HG02623 (cell line): ENCODE measurements around the gene TRIM50.
"Not testable (repeated sequence)": the region's sequence is repeated elsewhere in the genome, so short reads cannot be mapped to it uniquely, and the experiment has no call there.

Experiments used
- ATAC-seq: cut with Tn5 transposase; IDR thresholded peaks from one replicate; pipeline ENCODE4 v1.9.1; 2021; ENCODE audit warnings: moderate library complexity; ENCODE audit not compliant: unreplicated experiment

The TRIM50 gene

GRCh38 chr7:73327922-73328321 is at the start of gene TRIM50, which contains the start of gene FKBP6:
Gene TRIM50, minus strand, starts transcription at chr7:73328082. Its CDS starts 3,295 bp downstream, at chr7:73324787.
Gene FKBP6, plus strand, starts transcription at chr7:73328161. Its CDS starts 268 bp downstream, at chr7:73328429.
- ATAC-seq: not testable (repeated sequence)

GRCh38 chr7:73376671-73377412 is 49.0 kb upstream of the TRIM50 start:
- ATAC-seq: no peak

- not testable (repeated sequence) for ATAC-seq
Observed at GRCh38 chr7:73376262-73376661, 48.4 kb upstream of the TRIM50 start.

- no peak for ATAC-seq
Observed at GRCh38 chr7:73373741-73374140, 45.9 kb upstream of the TRIM50 start.

- ATAC-seq: no peak
Observed at GRCh38 chr7:73369622-73370021, 41.7 kb upstream of the TRIM50 start.

GRCh38 chr7:73369009-73369408 is 41.1 kb upstream of the TRIM50 start:
- ATAC-seq: no peak

GRCh38 chr7:73366990-73367389 is 39.1 kb upstream of the TRIM50 start:
- ATAC-seq: no peak

GRCh38 chr7:73366127-73366526 is 38.2 kb upstream of the TRIM50 start:
- no peak for ATAC-seq

- ATAC-seq: no peak
Observed at GRCh38 chr7:73364006-73364728, 36.3 kb upstream of the TRIM50 start.

- ATAC-seq: no peak
Observed at GRCh38 chr7:73363225-73364005, 35.5 kb upstream of the TRIM50 start.

GRCh38 chr7:73360590-73360989 is 32.7 kb upstream of the TRIM50 start:
- not testable (repeated sequence) for ATAC-seq

- no peak for ATAC-seq
Observed at GRCh38 chr7:73359746-73360375, 32.0 kb upstream of the TRIM50 start.

- ATAC-seq: no peak
Observed at GRCh38 chr7:73359306-73359705, 31.4 kb upstream of the TRIM50 start.

- no peak for ATAC-seq
Observed at GRCh38 chr7:73358590-73359275, 30.9 kb upstream of the TRIM50 start.

GRCh38 chr7:73356159-73356558 is 28.3 kb upstream of the TRIM50 start:
- no peak for ATAC-seq

GRCh38 chr7:73354821-73355220 is 26.9 kb upstream of the TRIM50 start:
- ATAC-seq: no peak

GRCh38 chr7:73354196-73354595 is 26.3 kb upstream of the TRIM50 start:
- no peak for ATAC-seq

- ATAC-seq: no peak
Observed at GRCh38 chr7:73353243-73353642, 25.4 kb upstream of the TRIM50 start.

- no peak for ATAC-seq
Observed at GRCh38 chr7:73352784-73353183, 24.9 kb upstream of the TRIM50 start.

- ATAC-seq: no peak
Observed at GRCh38 chr7:73351447-73352167, 23.7 kb upstream of the TRIM50 start.
